ENCODE measurements around the gene GATB. TPM values are rescaled to one million over a fixed set of nuclear protein-coding genes. Genes with fewer than 3 reads are reported as not detected.

The GATB gene
- total and polyA plus RNA-seq, 10 of the 15 experiments (the other 5 are each of a cell fraction or from before 2014, with no cell fraction given), result 20.5 to 37.3 (median 30.5) TPM

DNA sequence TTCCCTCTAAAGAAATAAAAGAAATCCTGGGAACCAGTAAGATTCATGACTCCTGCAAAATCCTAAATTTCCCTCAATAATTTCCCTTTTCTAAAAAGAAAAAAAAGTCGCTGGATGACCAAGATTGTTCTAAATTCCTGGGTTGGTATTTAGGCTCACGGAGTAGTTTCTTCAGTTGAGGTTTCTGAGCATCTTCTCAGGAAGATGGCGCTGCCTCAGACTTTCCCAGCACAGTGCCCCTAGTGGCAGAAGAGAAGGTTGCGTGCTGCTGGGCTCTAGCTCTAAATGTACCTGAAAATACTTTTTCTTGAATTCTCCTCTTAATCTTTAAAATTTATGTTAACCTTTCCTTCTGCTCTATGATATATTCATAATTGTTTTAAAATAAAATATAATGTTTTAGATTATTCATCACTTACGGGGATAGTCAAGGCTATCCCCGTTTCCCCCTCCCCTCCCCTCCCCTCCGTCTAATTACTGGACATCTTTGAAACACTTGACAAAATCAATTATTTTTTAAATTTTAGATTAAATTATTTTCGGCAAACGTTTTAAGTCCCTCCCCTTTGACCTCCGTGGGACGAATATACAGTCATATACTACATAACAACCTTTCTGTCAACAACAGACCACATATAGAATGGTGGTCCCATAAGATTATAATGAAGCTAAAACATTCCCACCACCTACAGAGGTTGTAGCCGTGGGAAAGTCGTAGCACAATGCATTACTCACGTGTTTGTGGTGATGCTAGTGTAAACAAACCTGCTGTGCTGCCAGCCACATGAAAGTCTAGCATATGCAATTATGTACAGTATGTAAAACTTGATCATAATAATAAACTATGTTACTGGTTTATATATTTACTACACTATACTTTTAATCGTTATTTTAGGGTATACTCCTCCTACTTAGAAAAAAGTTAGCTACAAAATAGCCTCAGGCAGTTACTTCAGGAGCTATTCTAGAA is 41.0 kb upstream of the GATB start (continued):
- TF ChIP-seq, protein P1, sequence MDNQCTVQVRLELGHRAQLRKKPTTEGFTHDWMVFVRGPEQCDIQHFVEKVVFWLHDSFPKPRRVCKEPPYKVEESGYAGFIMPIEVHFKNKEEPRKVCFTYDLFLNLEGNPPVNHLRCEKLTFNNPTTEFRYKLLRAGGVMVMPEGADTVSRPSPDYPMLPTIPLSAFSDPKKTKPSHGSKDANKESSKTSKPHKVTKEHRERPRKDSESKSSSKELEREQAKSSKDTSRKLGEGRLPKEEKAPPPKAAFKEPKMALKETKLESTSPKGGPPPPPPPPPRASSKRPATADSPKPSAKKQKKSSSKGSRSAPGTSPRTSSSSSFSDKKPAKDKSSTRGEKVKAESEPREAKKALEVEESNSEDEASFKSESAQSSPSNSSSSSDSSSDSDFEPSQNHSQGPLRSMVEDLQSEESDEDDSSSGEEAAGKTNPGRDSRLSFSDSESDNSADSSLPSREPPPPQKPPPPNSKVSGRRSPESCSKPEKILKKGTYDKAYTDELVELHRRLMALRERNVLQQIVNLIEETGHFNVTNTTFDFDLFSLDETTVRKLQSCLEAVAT (IDR thresholded peaks at IDR 0.05), result no peak
- TF ChIP-seq SPI1 (IDR thresholded peaks at IDR 0.05; ENCODE audit: borderline replicate concordance, insufficient read depth, low read depth, low read length), result no peak
- peak; percentile 51 for TF ChIP-seq RAD21 (IDR thresholded peaks at IDR 0.05; ENCODE audit: insufficient read depth, low read depth, low read length)
- no peak for TF ChIP-seq FOS (IDR thresholded peaks at IDR 0.05; ENCODE audit: borderline replicate concordance, extremely low read depth, insufficient read length)
- TF ChIP-seq EGR1 (IDR thresholded peaks at IDR 0.05; ENCODE audit: borderline replicate concordance in 1 of 2, low read depth in 2 of 2, low read length in 2 of 2), result no peak
- TF ChIP-seq KAT2A (conservative IDR thresholded peaks at IDR 0.05; ENCODE audit: control insufficient read depth, low read depth, low read length), result no peak
- TF ChIP-seq, protein P2, sequence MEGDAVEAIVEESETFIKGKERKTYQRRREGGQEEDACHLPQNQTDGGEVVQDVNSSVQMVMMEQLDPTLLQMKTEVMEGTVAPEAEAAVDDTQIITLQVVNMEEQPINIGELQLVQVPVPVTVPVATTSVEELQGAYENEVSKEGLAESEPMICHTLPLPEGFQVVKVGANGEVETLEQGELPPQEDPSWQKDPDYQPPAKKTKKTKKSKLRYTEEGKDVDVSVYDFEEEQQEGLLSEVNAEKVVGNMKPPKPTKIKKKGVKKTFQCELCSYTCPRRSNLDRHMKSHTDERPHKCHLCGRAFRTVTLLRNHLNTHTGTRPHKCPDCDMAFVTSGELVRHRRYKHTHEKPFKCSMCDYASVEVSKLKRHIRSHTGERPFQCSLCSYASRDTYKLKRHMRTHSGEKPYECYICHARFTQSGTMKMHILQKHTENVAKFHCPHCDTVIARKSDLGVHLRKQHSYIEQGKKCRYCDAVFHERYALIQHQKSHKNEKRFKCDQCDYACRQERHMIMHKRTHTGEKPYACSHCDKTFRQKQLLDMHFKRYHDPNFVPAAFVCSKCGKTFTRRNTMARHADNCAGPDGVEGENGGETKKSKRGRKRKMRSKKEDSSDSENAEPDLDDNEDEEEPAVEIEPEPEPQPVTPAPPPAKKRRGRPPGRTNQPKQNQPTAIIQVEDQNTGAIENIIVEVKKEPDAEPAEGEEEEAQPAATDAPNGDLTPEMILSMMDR (IDR thresholded peaks at IDR 0.05 in 2 of 3, conservative IDR thresholded peaks at IDR 0.05 in 1 of 3; ENCODE audit: control insufficient read depth in 2 of 3, extremely low read depth in 1 of 3, insufficient read depth in 1 of 3, low read depth in 3 of 3, low read length in 3 of 3), result peak; percentile 64 to 90 (median 80)

All from GM12878 (cell line).